Activated CD8-positive, alpha-beta T cell treated with anti-CD3 and anti-CD28 coated beads for 36 hours (primary cell): ENCODE measurements around the gene LAMA5. TPM values are rescaled to one million over a fixed set of nuclear protein-coding genes. Genes with fewer than 3 reads are reported as not detected.

Experiments
- ATAC-seq: fragments of 200-7000 bp; cut with Tn5 transposase; one replicate; pipeline ENCODE4 v1.10.0; 2021; ENCODE audit warnings: mild to moderate bottlenecking, moderate library complexity
- CTCF ChIA-PET: fragments of 350-600 bp; sonication (Branson Sonifier 250); formaldehyde crosslinking; loops from one replicate; lab custom pipeline; 2021; ENCODE audit warnings: antibody characterized with exemption; lab: Charles Lee
- POLR2A ChIA-PET: fragments of 350-600 bp; sonication (Branson Sonifier 250); formaldehyde crosslinking; loops from one replicate; lab custom pipeline; 2021; ENCODE audit warnings: antibody characterized with exemption; lab: Charles Lee
- DNase-seq: peaks from one replicate; pipeline ENCODE4 v3.0.0-alpha.2; 2020
- H3K27ac Mint-ChIP-seq: one replicate; pipeline ENCODE4 v1.8.0; 2021; ENCODE audit warnings: mild to moderate bottlenecking, mixed read lengths
- H3K27me3 Mint-ChIP-seq: one replicate; pipeline ENCODE4 v1.8.0; 2021; ENCODE audit warnings: mixed read lengths
- H3K36me3 Mint-ChIP-seq: one replicate; pipeline ENCODE4 v1.8.0; 2021; ENCODE audit warnings: low read depth, mixed read lengths
- H3K4me1 Mint-ChIP-seq: one replicate; pipeline ENCODE4 v1.8.0; 2021; ENCODE audit warnings: low read depth, mixed read lengths
- H3K4me3 Mint-ChIP-seq: one replicate; pipeline ENCODE4 v1.8.0; 2021; ENCODE audit warnings: mild to moderate bottlenecking, moderate library complexity, mixed read lengths
- H3K9me3 Mint-ChIP-seq: one replicate; pipeline ENCODE4 v1.8.0; 2021; ENCODE audit warnings: mixed read lengths
- intact Hi-C: fragments of 100-400 bp; cut with micrococcal nuclease; formaldehyde crosslinking; loops from one replicate; pipeline ENCODE4 v1.10.0; 2022
- total RNA-seq, 2 experiments: library from RNA; stranded (reverse); gene quantifications; one replicate each; pipeline ENCODE4 v1.2.3, GENCODE V29; 2021
- TF ChIP-seq, protein P1 (sequence below): fragments of 200-600 bp; IDR thresholded peaks from one replicate; pipeline ENCODE4 v1.8.0; 2022; ENCODE audit warnings: antibody characterized with exemption, mild to moderate bottlenecking

The LAMA5 gene
- total RNA-seq, 2 experiments from 2014 or later: 0.25 to 0.76 TPM

DNA sequence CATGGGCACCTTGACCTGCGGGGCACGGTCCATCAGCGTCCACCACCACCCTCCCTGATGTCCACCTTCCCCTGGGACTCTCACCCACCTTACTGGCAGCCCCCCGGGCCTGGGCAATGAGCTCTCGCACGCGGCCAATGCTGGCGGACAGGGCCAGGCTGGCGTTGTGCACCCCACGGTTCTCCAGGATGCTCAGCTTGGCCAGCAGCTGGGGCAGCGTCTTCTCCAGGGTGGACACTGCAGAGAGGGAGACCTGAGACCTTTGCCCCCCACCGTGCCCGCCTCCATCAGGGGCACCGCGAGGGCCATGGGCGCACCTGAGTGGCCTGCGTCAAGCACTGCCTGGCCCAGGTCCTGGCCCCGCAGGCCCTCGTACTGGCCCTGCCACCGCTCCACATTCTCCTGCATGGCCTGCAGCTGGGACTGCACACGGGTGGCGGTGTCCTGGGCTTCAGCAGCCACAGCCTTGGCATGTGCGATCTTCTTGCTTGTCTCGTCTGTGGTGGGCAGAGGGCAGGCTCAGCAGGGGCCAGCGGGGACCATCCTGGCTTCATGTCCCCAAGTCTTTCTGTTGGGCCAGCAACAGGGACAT, 52.3 kb downstream of the LAMA5 start:
- CTCF ChIA-PET: no interaction called here
- Mint-ChIP-seq H3K36me3 (no peaks in the 10 kb centered on the region), H3K4me3 (no peak overlapping the region), H3K9me3 (no peaks in the 10 kb centered on the region), H3K27ac (no peak overlapping the region), H3K27me3 (no peaks in the 10 kb centered on the region), H3K4me1 (no peaks in the 10 kb centered on the region)
- TF ChIP-seq, protein P1, sequence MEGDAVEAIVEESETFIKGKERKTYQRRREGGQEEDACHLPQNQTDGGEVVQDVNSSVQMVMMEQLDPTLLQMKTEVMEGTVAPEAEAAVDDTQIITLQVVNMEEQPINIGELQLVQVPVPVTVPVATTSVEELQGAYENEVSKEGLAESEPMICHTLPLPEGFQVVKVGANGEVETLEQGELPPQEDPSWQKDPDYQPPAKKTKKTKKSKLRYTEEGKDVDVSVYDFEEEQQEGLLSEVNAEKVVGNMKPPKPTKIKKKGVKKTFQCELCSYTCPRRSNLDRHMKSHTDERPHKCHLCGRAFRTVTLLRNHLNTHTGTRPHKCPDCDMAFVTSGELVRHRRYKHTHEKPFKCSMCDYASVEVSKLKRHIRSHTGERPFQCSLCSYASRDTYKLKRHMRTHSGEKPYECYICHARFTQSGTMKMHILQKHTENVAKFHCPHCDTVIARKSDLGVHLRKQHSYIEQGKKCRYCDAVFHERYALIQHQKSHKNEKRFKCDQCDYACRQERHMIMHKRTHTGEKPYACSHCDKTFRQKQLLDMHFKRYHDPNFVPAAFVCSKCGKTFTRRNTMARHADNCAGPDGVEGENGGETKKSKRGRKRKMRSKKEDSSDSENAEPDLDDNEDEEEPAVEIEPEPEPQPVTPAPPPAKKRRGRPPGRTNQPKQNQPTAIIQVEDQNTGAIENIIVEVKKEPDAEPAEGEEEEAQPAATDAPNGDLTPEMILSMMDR: no peak
- intact Hi-C loops: no loop called here
- DNase-seq (no peak), ATAC-seq (no peak)
- POLR2A ChIA-PET: interaction anchor here (0.6 to 1.2 kb wide), 3 partner anchors 8 to 12 kb away, joined by 3 to 4 read pairs (median 3); partner anchors contain the start of gene ADRM1

DNA sequence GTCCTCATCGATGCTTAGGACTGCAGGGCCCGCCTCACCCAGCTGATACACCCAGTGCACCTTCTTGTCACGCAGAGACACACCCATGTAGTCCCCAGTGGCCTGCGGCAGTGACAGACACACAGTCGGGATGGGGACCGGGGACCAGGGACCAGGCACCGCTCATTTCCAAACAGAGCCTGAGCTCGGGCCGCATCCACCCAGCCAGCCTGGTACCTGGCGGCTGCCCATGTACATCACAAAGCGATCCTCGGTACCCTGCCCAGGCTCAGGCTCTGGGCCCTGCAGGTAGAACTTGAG, 52.8 kb downstream of the LAMA5 start:
- H3K27ac Mint-ChIP-seq: no peak overlapping the region
- no peaks in the 10 kb centered on the region for H3K4me1 Mint-ChIP-seq
- ChIA-PET CTCF (no interaction called here), POLR2A (interaction anchor here (1.1 kb wide), 1 partner anchor 11 kb away, joined by 3 read pairs; no protein-coding TSS in a partner anchor)
- no peaks in the 10 kb centered on the region for H3K9me3 Mint-ChIP-seq
- ATAC-seq (no peak), DNase-seq (no peak)
- H3K4me3 Mint-ChIP-seq: no peak overlapping the region
- intact Hi-C loops: no loop called here
- TF ChIP-seq, protein P1: no peak
- no peaks in the 10 kb centered on the region for H3K27me3 Mint-ChIP-seq
- H3K36me3 Mint-ChIP-seq: no peaks in the 10 kb centered on the region

DNA sequence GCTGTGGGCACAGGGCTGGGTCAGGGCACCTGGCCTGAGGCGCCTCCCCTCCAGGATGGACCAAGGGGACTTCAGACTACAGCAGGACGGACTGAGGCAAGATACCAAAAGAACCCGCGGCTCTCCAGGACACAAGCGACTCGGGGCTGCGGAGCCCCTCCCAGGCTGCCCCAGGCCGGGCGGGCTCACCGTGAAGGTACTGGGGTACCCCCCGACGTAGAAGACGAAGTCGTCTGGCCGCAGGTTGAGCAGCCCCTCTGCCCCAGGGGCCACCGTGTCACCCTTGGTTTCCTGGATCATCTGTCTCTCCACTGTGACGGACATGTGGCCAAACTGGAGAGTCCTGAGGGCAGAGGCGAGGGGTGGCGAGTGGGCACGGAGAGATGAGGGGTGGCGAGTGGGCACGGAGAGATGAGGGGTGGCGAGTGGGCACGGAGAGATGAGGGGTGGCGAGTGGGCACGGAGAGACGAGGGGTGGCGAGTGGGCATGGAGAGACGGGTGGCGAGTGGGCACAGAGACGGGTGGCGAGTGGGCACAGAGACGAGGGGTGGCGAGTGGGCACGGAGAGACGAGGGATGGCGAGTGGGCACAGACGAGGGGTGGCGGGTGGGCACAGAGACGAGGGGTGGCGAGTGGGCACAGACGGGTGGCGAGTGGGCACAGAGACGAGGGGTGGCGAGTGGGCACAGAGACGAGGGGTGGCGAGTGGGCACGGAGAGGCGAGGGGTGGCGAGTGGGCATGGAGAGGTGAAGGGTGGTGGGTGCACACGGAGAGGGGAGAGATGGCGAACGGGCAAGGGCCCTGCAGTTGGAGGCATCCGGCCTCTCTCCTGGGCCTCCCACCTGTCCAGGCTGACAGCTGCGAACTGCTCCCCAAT, 53.4 kb downstream of the LAMA5 start:
- POLR2A ChIA-PET: interaction anchor here (1.1 kb wide), 1 partner anchor 10 kb away, joined by 3 read pairs; no protein-coding TSS in a partner anchor
- Mint-ChIP-seq H3K4me3 (no peak overlapping the region), H3K4me1 (no peaks in the 10 kb centered on the region), H3K27me3 (no peaks in the 10 kb centered on the region), H3K27ac (no peak overlapping the region), H3K9me3 (no peaks in the 10 kb centered on the region), H3K36me3 (peaks cover 3% of the 10 kb centered on the region)
- CTCF ChIA-PET: no interaction called here
- intact Hi-C loops: no loop called here
- ATAC-seq (no peak), DNase-seq (no peak)
- TF ChIP-seq, protein P1: no peak

DNA sequence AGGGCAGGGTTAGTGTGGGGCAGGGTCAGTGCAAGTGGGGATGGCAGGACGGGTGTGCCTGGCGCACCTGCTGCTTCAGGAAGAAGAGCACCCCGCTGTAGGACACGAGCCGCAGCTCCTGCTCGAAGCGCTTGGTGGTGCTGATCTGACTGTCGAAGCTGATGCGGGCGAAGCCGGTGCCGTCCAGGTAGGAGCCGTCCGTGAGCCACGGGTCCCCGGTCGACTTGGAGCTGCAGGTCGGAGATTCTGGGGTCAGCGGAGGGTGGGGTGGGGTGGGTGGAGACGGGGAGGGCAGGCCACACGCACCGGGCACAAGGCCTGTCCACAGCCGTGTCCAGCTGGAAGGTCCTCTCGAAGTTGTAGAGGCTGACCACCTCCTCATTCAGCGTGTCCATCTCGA, 54.1 kb downstream of the LAMA5 start:
- CTCF ChIA-PET: no interaction called here
- POLR2A ChIA-PET: no interaction called here
- Mint-ChIP-seq H3K27ac (no peak overlapping the region), H3K9me3 (no peaks in the 10 kb centered on the region), H3K36me3 (peaks cover 5% of the 10 kb centered on the region), H3K4me1 (no peaks in the 10 kb centered on the region), H3K4me3 (no peak overlapping the region), H3K27me3 (no peaks in the 10 kb centered on the region)
- ATAC-seq (no peak), DNase-seq (no peak)
- TF ChIP-seq, protein P1: no peak
- intact Hi-C loops: no loop called here

DNA sequence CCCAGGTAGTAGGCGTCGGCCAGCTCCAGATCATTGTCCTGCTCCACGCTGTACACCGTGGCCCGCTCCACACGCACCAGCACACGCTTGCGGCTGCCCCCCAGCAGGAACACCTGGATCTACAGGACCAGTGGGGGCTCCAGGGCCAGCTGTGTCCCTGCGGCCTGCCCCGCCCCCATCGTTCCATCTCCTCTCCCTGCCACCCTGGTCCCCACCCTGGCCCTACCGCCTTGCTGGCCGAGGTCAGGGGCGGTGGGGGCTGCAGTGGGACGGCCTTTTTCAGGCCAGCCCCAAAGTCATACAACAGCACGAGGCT, 54.5 kb downstream of the LAMA5 start:
- DNase-seq (no peak), ATAC-seq (no peak)
- TF ChIP-seq, protein P1: no peak
- Mint-ChIP-seq H3K9me3 (no peaks in the 10 kb centered on the region), H3K27me3 (no peaks in the 10 kb centered on the region), H3K4me3 (no peak overlapping the region), H3K4me1 (no peaks in the 10 kb centered on the region), H3K27ac (no peak overlapping the region), H3K36me3 (peaks cover 9% of the 10 kb centered on the region)
- intact Hi-C loops: no loop called here
- ChIA-PET POLR2A (no interaction called here), CTCF (no interaction called here)
